Islet precursor cell (in vitro differentiated cells): ENCODE results near the gene ADAMTS8.
"Not testable (repeated sequence)": the region's sequence is repeated elsewhere in the genome, so short reads cannot be mapped to it uniquely, and the experiment has no call there.

Source experiments
- DNase-seq: peaks from one replicate; pipeline ENCODE4 v3.0.0-alpha.2; 2018

Gene ADAMTS8

GRCh38 chr11:130459521-130459920 lies 31.1 kb upstream of the ADAMTS8 start:
- DNase-seq: no peak

- no peak for DNase-seq
These were observed 30.0 kb upstream of the ADAMTS8 start for GRCh38 chr11:130458410-130458729.

- no peak for DNase-seq
These were observed 29.4 kb upstream of the ADAMTS8 start for GRCh38 chr11:130457623-130458409.

GRCh38 chr11:130456286-130456685 lies 27.9 kb upstream of the ADAMTS8 start:
- no peak for DNase-seq

- DNase-seq: no peak
These were observed 27.2 kb upstream of the ADAMTS8 start for GRCh38 chr11:130455483-130456127.

- no peak for DNase-seq
These were observed 26.3 kb upstream of the ADAMTS8 start for GRCh38 chr11:130454491-130455252.

- no peak for DNase-seq
These were observed 24.5 kb upstream of the ADAMTS8 start for GRCh38 chr11:130452940-130453339.

GRCh38 chr11:130452176-130452575 lies 23.8 kb upstream of the ADAMTS8 start:
- DNase-seq: no peak

- DNase-seq: no peak
These were observed 23.0 kb upstream of the ADAMTS8 start for GRCh38 chr11:130451231-130452019.

- DNase-seq: peak; percentile 87
These were observed 21.8 kb upstream of the ADAMTS8 start for GRCh38 chr11:130449996-130450769.

- DNase-seq: no peak
These were observed 21.0 kb upstream of the ADAMTS8 start for GRCh38 chr11:130449310-130449990.

- DNase-seq: peak; percentile 98
These were observed 20.3 kb upstream of the ADAMTS8 start, which contains the start of gene ADAMTS15 for GRCh38 chr11:130448416-130449309. ADAMTS15 (plus strand) TSS chr11:130448645; CDS start chr11:130448974, 329 bp downstream.

- DNase-seq: no peak
These were observed 19.6 kb upstream of the ADAMTS8 start for GRCh38 chr11:130448039-130448415.

- no peak for DNase-seq
These were observed 17.4 kb upstream of the ADAMTS8 start for GRCh38 chr11:130445788-130446187.

- no peak for DNase-seq
These were observed 14.3 kb upstream of the ADAMTS8 start for GRCh38 chr11:130442737-130443136.

- no peak for DNase-seq
These were observed 13.3 kb upstream of the ADAMTS8 start for GRCh38 chr11:130441719-130442118.

- DNase-seq: no peak
These were observed 11.5 kb upstream of the ADAMTS8 start for GRCh38 chr11:130439876-130440275.

- DNase-seq: no peak
These were observed 10.7 kb upstream of the ADAMTS8 start for GRCh38 chr11:130439160-130439519.

GRCh38 chr11:130438401-130439159 lies 10.2 kb upstream of the ADAMTS8 start:
- DNase-seq: not testable (repeated sequence)

GRCh38 chr11:130437848-130438247 lies 9.4 kb upstream of the ADAMTS8 start:
- no peak for DNase-seq
